HFF-Myc (cell line): Measurements from ENCODE around the gene IVL.

Experiments
- DNase-seq: peaks from one replicate; pipeline ENCODE4 v3.0.0-alpha.2; 2011; ENCODE audit warnings: low read depth; ENCODE audit errors: extremely low read depth
- H3K4me3 ChIP-seq: replicated peaks from 2 replicates; pipeline ENCODE4 v1.5.1; 2011; ENCODE audit warnings: low read depth, mild to moderate bottlenecking, control low read depth, low read length
- TF ChIP-seq, protein P1 (sequence below): IDR thresholded peaks from 2 replicates; pipeline ENCODE4 v1.5.1; 2012; ENCODE audit warnings: mild to moderate bottlenecking, low read depth, low read length, control low read depth; ENCODE audit errors: missing control alignments

IVL gene

DNA sequence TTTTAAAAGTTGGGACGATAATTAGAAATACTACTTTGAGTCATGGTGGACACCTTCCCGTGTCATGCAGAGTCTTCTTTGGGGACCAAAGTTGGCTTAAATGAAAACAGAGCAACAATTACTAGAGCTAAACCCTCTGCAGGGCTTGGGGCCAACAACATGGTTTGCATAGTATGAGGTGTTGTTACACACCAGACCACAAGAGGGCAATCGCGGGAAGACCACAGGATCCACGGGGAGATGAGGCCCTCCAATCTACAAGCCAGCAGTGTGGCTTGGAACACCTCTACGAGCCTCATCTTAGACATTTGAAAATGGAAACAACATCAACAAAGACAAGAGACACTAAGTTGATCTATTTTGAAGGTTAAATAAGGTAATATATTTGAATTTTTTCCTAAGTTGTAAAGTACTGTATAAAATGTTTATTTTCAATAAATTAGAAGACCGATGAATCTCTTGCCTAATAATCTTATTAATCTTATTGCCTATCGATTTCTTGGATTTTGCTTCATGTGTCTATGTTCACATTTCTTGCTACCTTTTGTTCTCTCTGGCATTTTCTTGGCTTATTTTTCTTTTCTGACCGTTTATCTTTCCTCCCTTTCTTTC, 38.4 kb upstream of the IVL start:
- TF ChIP-seq, protein P1, sequence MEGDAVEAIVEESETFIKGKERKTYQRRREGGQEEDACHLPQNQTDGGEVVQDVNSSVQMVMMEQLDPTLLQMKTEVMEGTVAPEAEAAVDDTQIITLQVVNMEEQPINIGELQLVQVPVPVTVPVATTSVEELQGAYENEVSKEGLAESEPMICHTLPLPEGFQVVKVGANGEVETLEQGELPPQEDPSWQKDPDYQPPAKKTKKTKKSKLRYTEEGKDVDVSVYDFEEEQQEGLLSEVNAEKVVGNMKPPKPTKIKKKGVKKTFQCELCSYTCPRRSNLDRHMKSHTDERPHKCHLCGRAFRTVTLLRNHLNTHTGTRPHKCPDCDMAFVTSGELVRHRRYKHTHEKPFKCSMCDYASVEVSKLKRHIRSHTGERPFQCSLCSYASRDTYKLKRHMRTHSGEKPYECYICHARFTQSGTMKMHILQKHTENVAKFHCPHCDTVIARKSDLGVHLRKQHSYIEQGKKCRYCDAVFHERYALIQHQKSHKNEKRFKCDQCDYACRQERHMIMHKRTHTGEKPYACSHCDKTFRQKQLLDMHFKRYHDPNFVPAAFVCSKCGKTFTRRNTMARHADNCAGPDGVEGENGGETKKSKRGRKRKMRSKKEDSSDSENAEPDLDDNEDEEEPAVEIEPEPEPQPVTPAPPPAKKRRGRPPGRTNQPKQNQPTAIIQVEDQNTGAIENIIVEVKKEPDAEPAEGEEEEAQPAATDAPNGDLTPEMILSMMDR = peak; percentile 76
- DNase-seq = peak; percentile 26
- H3K4me3 ChIP-seq = no peak overlapping the region

DNA sequence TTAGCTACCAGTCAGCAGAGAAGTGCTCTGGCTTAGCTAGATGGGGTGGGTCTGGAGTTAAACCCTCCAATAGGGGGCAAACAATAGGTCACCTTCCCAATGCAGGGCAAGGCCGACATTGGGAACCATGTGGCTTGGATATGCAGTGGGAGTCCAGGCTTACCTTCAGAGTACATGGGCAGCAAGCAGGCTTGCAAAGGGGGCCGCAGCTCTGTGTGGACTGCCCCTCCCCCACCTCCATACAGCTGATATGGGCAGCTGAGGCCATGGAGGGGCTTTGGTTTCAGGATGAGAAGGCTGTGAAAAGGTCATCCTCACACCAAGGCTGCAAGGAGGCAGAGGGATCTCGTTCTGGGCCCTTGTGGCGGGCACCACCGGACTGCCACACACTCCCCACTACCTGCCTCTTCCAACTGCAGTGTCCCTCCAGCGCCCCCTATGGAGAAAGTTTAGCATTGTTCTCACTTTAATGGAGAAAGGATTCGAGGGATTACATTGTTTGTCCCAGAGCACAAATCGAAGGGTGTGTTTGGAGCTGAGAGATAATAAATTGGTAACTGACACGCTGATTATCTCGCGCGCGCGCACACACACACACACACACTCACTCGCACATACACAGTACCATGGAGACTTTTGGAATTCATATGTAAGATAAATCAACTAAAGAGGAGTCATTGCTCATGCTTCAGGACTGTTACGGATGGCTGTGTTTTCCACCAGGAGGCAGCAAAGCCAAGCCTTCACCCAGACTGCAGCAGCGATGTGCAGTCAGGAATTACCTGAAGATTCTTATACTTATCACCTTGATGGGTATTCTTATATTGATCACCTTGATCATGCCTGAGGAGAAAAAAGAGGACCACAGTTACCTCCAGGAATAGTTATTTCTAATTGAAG, 37.3 kb upstream of the IVL start:
- DNase-seq = no peak
- TF ChIP-seq, protein P1 = no peak
- no peak overlapping the region for H3K4me3 ChIP-seq

DNA sequence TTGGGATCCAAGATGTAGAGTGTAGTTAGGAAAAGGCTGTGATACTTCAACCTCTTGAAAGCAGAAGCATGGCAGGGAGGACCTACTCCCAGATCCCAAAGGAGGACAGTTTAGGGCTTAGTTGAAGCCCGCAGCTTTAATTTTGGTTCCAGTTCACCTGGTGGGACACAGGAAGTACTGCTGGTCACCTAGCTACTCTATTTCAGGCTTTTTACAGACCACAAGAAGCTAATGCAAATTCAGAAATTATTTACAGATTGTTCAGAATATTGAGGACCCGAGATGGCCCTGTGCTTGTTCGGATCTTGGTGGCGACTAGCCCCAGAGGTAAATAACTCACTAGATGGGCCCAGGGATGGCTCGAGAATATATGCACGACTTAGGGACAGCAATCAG, 36.6 kb upstream of the IVL start:
- no peak overlapping the region for H3K4me3 ChIP-seq
- DNase-seq = no peak
- TF ChIP-seq, protein P1 = no peak

DNA sequence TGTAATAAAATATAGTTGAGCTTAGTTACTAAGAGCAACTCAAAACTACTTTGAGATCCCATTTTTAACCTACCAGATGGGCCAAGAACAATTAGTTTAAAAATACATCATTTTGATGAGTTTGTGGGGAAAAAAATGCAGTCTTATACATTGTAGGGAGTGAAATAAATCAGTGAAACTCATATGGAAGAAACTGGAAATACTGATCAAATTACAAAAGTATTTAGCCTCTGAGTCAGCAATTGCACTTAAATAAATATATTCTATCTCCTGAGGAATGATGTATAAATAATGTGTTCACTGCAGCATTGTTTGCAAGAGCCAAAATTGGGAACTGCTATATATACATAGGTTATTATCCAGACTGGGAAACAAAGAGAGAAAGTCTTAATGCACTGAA, 34.9 kb upstream of the IVL start:
- H3K4me3 ChIP-seq = no peak overlapping the region
- DNase-seq = no peak
- TF ChIP-seq, protein P1 = no peak

DNA sequence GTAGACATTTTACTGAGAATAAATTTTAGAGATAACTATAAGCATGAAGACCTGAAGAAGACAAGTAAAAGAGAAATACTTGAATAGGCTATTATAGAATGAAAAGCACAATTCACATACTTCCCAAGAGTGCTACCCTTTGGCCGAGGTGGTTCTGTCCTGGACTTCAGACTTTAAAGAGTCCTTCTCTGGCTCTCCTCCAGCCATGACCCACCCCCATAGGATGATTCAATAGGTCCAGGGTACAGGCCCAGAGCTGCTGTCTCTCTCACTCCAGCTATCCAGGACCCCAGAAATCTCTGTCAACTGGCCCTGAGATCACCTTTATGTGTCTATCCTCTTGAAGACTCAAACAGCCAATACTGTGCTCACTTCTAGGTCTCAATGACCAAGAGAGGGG, 31.5 kb upstream of the IVL start:
- no peak overlapping the region for H3K4me3 ChIP-seq
- TF ChIP-seq, protein P1 = no peak
- DNase-seq = no peak

DNA sequence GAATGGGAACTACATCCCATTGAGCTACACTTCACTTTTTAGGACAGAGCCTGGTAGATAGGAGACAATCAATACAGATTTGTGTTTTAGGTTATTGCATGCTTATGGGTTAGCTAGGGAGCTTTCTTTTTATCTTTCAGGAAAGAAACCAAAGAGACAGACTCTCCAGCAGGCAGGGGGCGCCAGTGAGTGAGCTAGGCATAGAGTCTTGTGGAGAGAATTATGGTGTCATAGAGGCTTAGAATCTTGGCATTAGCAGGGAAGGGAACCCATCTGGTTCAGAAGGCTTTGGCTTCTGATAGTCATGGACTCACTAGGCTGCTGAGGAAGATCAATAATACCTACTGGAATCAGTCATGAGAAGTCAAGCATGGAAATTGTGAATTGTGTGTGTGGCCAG, 30.3 kb upstream of the IVL start, which contains the start of gene SMCP:
SMCP (plus strand) TSS at position 281 of the 400 bp plus-strand sequence. CDS start 6,101 bp downstream, outside the sequence.
- DNase-seq = no peak
- TF ChIP-seq, protein P1 = peak; percentile 20

More for the DNA sequence above, 30.3 kb upstream of the IVL start, which contains the start of gene SMCP:
- H3K4me3 ChIP-seq = no peak within 1 kb of the TSS
